AG09309 (cell line): Measurements from ENCODE around the gene TRIM45.
A peak's percentile ranks its signal among the peaks of the same experiment; 100 is the strongest.

Source experiments
- DNase-seq: peaks from one replicate; pipeline ENCODE4 v3.0.0-alpha.2; 2010; ENCODE audit warnings: low read depth
- H3K4me3 ChIP-seq: 2 replicates; pipeline ENCODE4 v1.5.1; 2011; ENCODE audit warnings: mild to moderate bottlenecking, low read depth, low read length, moderate library complexity; ENCODE audit not compliant: control insufficient read depth
- CTCF ChIP-seq: IDR thresholded peaks from 2 replicates; pipeline ENCODE4 v1.5.1; 2011; ENCODE audit warnings: mild to moderate bottlenecking, low read depth, low read length, inconsistent platforms; ENCODE audit not compliant: insufficient read depth, control insufficient read depth; ENCODE audit errors: missing control alignments

Gene TRIM45

GRCh38 chr1:117135329-117135728 lies 13.8 kb upstream of the TRIM45 start:
- H3K4me3 ChIP-seq = no peak overlapping the region
- TF ChIP-seq CTCF = no peak
- DNase-seq = no peak

DNA sequence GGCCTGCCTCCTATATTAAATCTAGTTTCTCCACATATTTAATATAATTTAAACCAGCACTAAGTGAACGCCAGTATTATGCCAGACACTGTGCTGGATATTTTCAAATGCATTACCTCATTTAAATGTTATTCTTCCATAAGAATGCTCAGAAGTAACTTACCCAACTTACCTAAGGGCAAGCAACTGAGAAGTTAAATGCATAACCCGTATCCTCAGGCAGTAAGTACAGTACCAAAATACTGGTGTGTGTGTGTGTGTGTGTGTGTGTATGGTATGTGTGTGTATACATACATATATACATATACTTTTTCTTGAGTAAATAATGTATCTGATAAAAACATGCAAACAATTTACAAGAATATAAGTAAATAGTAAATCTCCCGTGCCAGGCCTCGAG lies 9.0 kb upstream of the TRIM45 start:
- H3K4me3 ChIP-seq = no peak overlapping the region
- no peak for DNase-seq
- no peak for TF ChIP-seq CTCF

GRCh38 chr1:117128323-117129079 lies 7.0 kb upstream of the TRIM45 start:
- TF ChIP-seq CTCF = peak; percentile 36
- no peak overlapping the region for H3K4me3 ChIP-seq
- DNase-seq = no peak

DNA sequence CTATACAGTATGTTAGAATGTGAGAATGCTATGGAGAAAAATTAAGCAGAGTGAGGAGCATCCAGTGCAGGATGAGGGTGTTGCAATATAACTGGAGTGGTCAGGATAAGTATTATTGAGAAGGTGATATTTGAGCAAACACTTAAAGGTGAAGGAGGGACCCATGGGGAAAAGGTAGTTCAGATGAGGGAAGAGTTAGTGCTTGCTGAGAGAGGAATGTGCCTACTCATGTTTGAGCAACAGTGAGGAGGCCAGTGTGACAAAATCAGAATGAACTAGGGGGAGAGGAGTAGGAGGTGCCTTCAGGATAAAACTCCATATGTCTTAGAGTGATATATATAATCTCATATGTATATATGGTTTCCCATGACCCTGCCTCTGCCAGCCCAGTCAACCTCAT lies 6.2 kb upstream of the TRIM45 start:
- no peak overlapping the region for H3K4me3 ChIP-seq
- no peak for DNase-seq
- TF ChIP-seq CTCF = no peak

DNA sequence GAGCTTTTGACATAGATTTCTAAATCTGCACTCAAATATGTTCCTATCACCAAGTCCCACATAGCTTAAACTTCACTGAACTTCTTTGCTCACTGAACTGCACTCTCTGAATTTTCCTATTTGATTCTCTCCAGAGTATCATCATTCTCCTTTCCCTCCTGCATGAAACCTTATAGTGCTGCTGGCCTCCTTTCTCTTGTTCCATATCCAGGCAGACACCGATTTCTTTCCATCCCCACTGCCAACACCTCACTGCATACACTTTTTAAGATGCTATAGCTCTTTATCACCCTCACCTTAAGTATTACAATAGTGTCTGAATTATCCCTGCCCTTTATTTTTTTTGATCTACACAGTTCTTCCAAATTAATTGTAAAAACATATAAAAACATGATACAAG lies 3.1 kb upstream of the TRIM45 start:
- TF ChIP-seq CTCF = no peak
- H3K4me3 ChIP-seq = no peak overlapping the region
- no peak for DNase-seq

GRCh38 chr1:117123274-117123673 lies 1.7 kb upstream of the TRIM45 start:
- TF ChIP-seq CTCF = no peak
- H3K4me3 ChIP-seq = no peak overlapping the region
- no peak for DNase-seq
